NCI-H2107 treated with DMSO at 0.1 percent for 48 hours (cell line): Measurements from ENCODE around the gene NCKIPSD.
A peak's percentile ranks its signal among the peaks of the same experiment; 100 is the strongest.

Experiments used
- DNase-seq: peaks from one replicate; lab custom pipeline; 2025; ENCODE audit not compliant: unreplicated experiment; lab: John Stamatoyannopoulos, UW

NCKIPSD gene

GRCh38 chr3:48651771-48652170 lies 33.9 kb downstream of the NCKIPSD start:
- DNase-seq, result no peak

GRCh38 chr3:48650723-48651122 lies 35.0 kb downstream of the NCKIPSD start:
- no peak for DNase-seq

GRCh38 chr3:48648188-48648850 lies 37.4 kb downstream of the NCKIPSD start:
- DNase-seq, result no peak

GRCh38 chr3:48647714-48648113 lies 38.0 kb downstream of the NCKIPSD start:
- no peak for DNase-seq

- no peak for DNase-seq
These were observed 40.6 kb downstream of the NCKIPSD start for GRCh38 chr3:48644898-48645760.

- DNase-seq, result no peak
These were observed 43.1 kb downstream of the NCKIPSD start for GRCh38 chr3:48642605-48643004.

GRCh38 chr3:48641396-48641795 lies 44.3 kb downstream of the NCKIPSD start:
- no peak for DNase-seq

GRCh38 chr3:48639944-48640606 lies 45.6 kb downstream of the NCKIPSD start:
- DNase-seq, result no peak

GRCh38 chr3:48637305-48637704 lies 48.4 kb downstream of the NCKIPSD start:
- DNase-seq, result no peak

- no peak for DNase-seq
These were observed 49.5 kb downstream of the NCKIPSD start for GRCh38 chr3:48636149-48636655.

GRCh38 chr3:48635222-48636021 lies 50.3 kb downstream of the NCKIPSD start, which contains the start of gene SLC26A6:
Gene SLC26A6, minus strand, starts transcription at chr3:48635461. Its CDS starts 68 bp downstream, at chr3:48635393.
- DNase-seq, result peak; percentile 57

GRCh38 chr3:48634661-48635221 lies 51.0 kb downstream of the NCKIPSD start:
- no peak for DNase-seq

- DNase-seq, result no peak
These were observed 52.0 kb downstream of the NCKIPSD start for GRCh38 chr3:48633743-48634142.

- DNase-seq, result no peak
These were observed 52.5 kb downstream of the NCKIPSD start for GRCh38 chr3:48633256-48633655.

GRCh38 chr3:48631516-48632448 lies 53.9 kb downstream of the NCKIPSD start:
- no peak for DNase-seq

GRCh38 chr3:48630833-48631232 lies 54.9 kb downstream of the NCKIPSD start:
- DNase-seq, result no peak

- no peak for DNase-seq
These were observed 55.3 kb downstream of the NCKIPSD start for GRCh38 chr3:48630407-48630806.

GRCh38 chr3:48629894-48630293 lies 55.8 kb downstream of the NCKIPSD start:
- DNase-seq, result no peak

- DNase-seq, result no peak
These were observed 57.3 kb downstream of the NCKIPSD start for GRCh38 chr3:48628277-48629017.
